Trophoblast cell (in vitro differentiated cells and primary cell): ENCODE results near the gene LRRC45.

Source experiments
- DNase-seq, 2 donors: peaks; one replicate each; pipeline ENCODE4 v3.0.0-alpha.2; 2016
- H2AFZ ChIP-seq: 2 replicates; pipeline ENCODE4 v1.6.1; 2013; ENCODE audit warnings: low read length, moderate library complexity, mild to moderate bottlenecking; ENCODE audit not compliant: insufficient read depth, poor library complexity
- H2AK5ac ChIP-seq: 2 replicates; pipeline ENCODE4 v1.6.1; 2013; ENCODE audit warnings: mild to moderate bottlenecking, low read length
- H2BK120ac ChIP-seq: 2 replicates; pipeline ENCODE4 v1.6.1; 2013; ENCODE audit warnings: low read length, mild to moderate bottlenecking, moderate library complexity; ENCODE audit not compliant: insufficient read depth, poor library complexity
- H2BK12ac ChIP-seq: 2 replicates; pipeline ENCODE4 v1.6.1; 2013; ENCODE audit warnings: mild to moderate bottlenecking, low read length, moderate library complexity
- H2BK5ac ChIP-seq: 2 replicates; pipeline ENCODE4 v1.6.1; 2013; ENCODE audit warnings: low read length, low read depth, moderate library complexity, mild to moderate bottlenecking; ENCODE audit not compliant: poor library complexity
- H3K14ac ChIP-seq: 2 replicates; pipeline ENCODE4 v1.6.1; 2013; ENCODE audit warnings: mild to moderate bottlenecking, low read length
- H3K18ac ChIP-seq: 2 replicates; pipeline ENCODE4 v1.6.1; 2013; ENCODE audit warnings: mild to moderate bottlenecking, low read length
- H3K23ac ChIP-seq: 2 replicates; pipeline ENCODE4 v1.6.1; 2013; ENCODE audit warnings: low read length
- H3K27ac ChIP-seq: 2 replicates; pipeline ENCODE4 v1.5.1; 2013; ENCODE audit warnings: low read depth, mild to moderate bottlenecking, inconsistent platforms, low read length, moderate library complexity
- H3K27me3 ChIP-seq: 2 replicates; pipeline ENCODE4 v1.6.1; 2013; ENCODE audit warnings: inconsistent platforms, mild to moderate bottlenecking, low read length, moderate library complexity; ENCODE audit not compliant: insufficient read depth
- H3K36me3 ChIP-seq, 2 experiments: 1 replicate in 1 of 2; 2 replicates in 1 of 2; pipeline ENCODE4 v1.6.1; 2013; ENCODE audit warnings: low read length in 2 of 2, mild to moderate bottlenecking in 2 of 2, moderate library complexity in 1 of 2; ENCODE audit not compliant: insufficient read depth in 2 of 2, control insufficient read depth in 1 of 2
- H3K4ac ChIP-seq: 2 replicates; pipeline ENCODE4 v1.6.1; 2013; ENCODE audit warnings: low read depth, mild to moderate bottlenecking, low read length, moderate library complexity
- H3K4me1 ChIP-seq, 2 experiments: 1 replicate in 1 of 2; 2 replicates in 1 of 2; pipeline ENCODE4 v1.6.1; 2013; ENCODE audit warnings: low read length in 2 of 2, mild to moderate bottlenecking in 2 of 2, moderate library complexity in 1 of 2; ENCODE audit not compliant: insufficient read depth in 2 of 2, control insufficient read depth in 1 of 2
- H3K4me2 ChIP-seq: 2 replicates; pipeline ENCODE4 v1.6.1; 2013; ENCODE audit warnings: inconsistent platforms, mild to moderate bottlenecking, low read length, moderate library complexity
- H3K4me3 ChIP-seq: 2 replicates; pipeline ENCODE4 v1.5.1; 2013; ENCODE audit warnings: mild to moderate bottlenecking, low read depth, low read length, inconsistent platforms
- H3K79me1 ChIP-seq: one replicate; pipeline ENCODE4 v1.6.1; 2013; ENCODE audit warnings: low read length
- H3K79me2 ChIP-seq: 2 replicates; pipeline ENCODE4 v1.6.1; 2013; ENCODE audit warnings: low read length, mild to moderate bottlenecking; ENCODE audit not compliant: control insufficient read depth, insufficient read depth, poor library complexity
- H3K9ac ChIP-seq: 2 replicates; pipeline ENCODE4 v1.6.1; 2013; ENCODE audit warnings: mild to moderate bottlenecking, low read length
- H3K9me3 ChIP-seq: 2 replicates; pipeline ENCODE4 v1.6.1; 2013; ENCODE audit warnings: low read depth, mild to moderate bottlenecking, control low read depth, inconsistent platforms, low read length; ENCODE audit not compliant: insufficient read depth
- H4K12ac ChIP-seq: 2 replicates; pipeline ENCODE4 v1.6.1; 2013; ENCODE audit warnings: low read depth, mild to moderate bottlenecking, low read length, moderate library complexity
- H4K8ac ChIP-seq: 2 replicates; pipeline ENCODE4 v1.6.1; 2013; ENCODE audit warnings: low read depth, mild to moderate bottlenecking, low read length, moderate library complexity
- H4K91ac ChIP-seq: one replicate; pipeline ENCODE4 v1.6.1; 2013; ENCODE audit warnings: low read depth, mild to moderate bottlenecking, low read length, moderate library complexity
- WGBS: extraction: QIAGEN DNeasy Blood & Tissue Kit; methylation state at CpG from one replicate; pipeline ENCODE4 v1.1.7; 2013; ENCODE audit warnings: missing lambda C conversion rate; ENCODE audit not compliant: insufficient read length, insufficient coverage; ENCODE audit errors: extremely low coverage; 5-methylcytosine and 5-hydroxymethylcytosine counted together

LRRC45 gene

GRCh38 chr17:82030470-82031302, 7.6 kb downstream of the LRRC45 start:
- WGBS: no CpG with 5 or more reads among the region's 94 CpGs
- Histone ChIP-seq H3K4ac (no peak overlapping the region), H4K8ac (peak overlapping the region; percentile 20)

GRCh38 chr17:82031303-82031884, 8.3 kb downstream of the LRRC45 start, which contains the start of gene RAC3:
TSS of gene RAC3 (plus strand) at chr17:82031678. CDS start at chr17:82031762, 84 bp downstream.
- H2BK120ac ChIP-seq: peak within 1 kb of the TSS; percentile 27
- peak within 1 kb of the TSS; percentile 9 for H3K27ac ChIP-seq
- H4K8ac ChIP-seq: peak within 1 kb of the TSS; percentile 20
- H3K79me1 ChIP-seq: peaks cover 5% of the 10 kb centered on the region
- peaks cover under 1 to 8% of the 10 kb centered on the region in 2 experiments for H3K4me1 ChIP-seq
- H3K4me3 ChIP-seq: peak within 1 kb of the TSS; percentile 68
- H3K27me3 ChIP-seq: no peaks in the 10 kb centered on the region
- peak within 1 kb of the TSS; percentile 36 for H3K18ac ChIP-seq
- H2BK5ac ChIP-seq: peak within 1 kb of the TSS; percentile 14
- no CpG with 5 or more reads among the region's 96 CpGs for whole genome bisulfite sequencing
- no peak within 1 kb of the TSS for H3K4ac ChIP-seq
- no peak within 1 kb of the TSS for H2AK5ac ChIP-seq
- peaks cover 5% of the 10 kb centered on the region for H3K9me3 ChIP-seq
- H4K12ac ChIP-seq: no peak within 1 kb of the TSS
- no peak within 1 kb of the TSS for H3K23ac ChIP-seq
- peak within 1 kb of the TSS; percentile 33 for H3K14ac ChIP-seq
- H3K4me2 ChIP-seq: peak within 1 kb of the TSS; percentile 89
- no peaks in the 10 kb centered on the region for H3K79me2 ChIP-seq
- peaks cover 8 to 16% of the 10 kb centered on the region in 2 experiments for H3K36me3 ChIP-seq
- H3K9ac ChIP-seq: peak within 1 kb of the TSS; percentile 17
- H2AFZ ChIP-seq: peak within 1 kb of the TSS; percentile 77
- H4K91ac ChIP-seq: peak within 1 kb of the TSS; percentile 60
- H2BK12ac ChIP-seq: no peak within 1 kb of the TSS
- peak in 1 of 2 donors; percentile 48 for DNase-seq

More at GRCh38 chr17:82030470-82031302, 7.6 kb downstream of the LRRC45 start:
- H3K79me1 ChIP-seq: peaks cover 5% of the 10 kb centered on the region
- H3K9ac ChIP-seq: peak overlapping the region; percentile 17
- no peak overlapping the region for H2AK5ac ChIP-seq
- H3K27ac ChIP-seq: peak overlapping the region; percentile 9
- peak overlapping the region; percentile 36 for H3K18ac ChIP-seq
- H3K4me2 ChIP-seq: peak overlapping the region; percentile 89
- no peaks in the 10 kb centered on the region for H3K79me2 ChIP-seq
- peak overlapping the region; percentile 77 for H2AFZ ChIP-seq
- H3K9me3 ChIP-seq: peaks cover 5% of the 10 kb centered on the region
- peak overlapping the region; percentile 27 for H2BK120ac ChIP-seq
- H3K4me3 ChIP-seq: peak overlapping the region; percentile 68
- H4K91ac ChIP-seq: peak overlapping the region; percentile 57
- H3K23ac ChIP-seq: no peak overlapping the region
- peak; percentile 85 to 93 for DNase-seq
- H4K12ac ChIP-seq: no peak overlapping the region
- no peak overlapping the region for H3K14ac ChIP-seq
- H3K27me3 ChIP-seq: no peaks in the 10 kb centered on the region
- peak overlapping the region; percentile 14 for H2BK5ac ChIP-seq
- peaks cover 0 to 6% of the 10 kb centered on the region in 2 experiments for H3K4me1 ChIP-seq
- no peak overlapping the region for H2BK12ac ChIP-seq
- H3K36me3 ChIP-seq: peaks cover 3 to 16% of the 10 kb centered on the region in 2 experiments

GRCh38 chr17:82031885-82032627, 9.0 kb downstream of the LRRC45 start:
- Histone ChIP-seq H2AFZ (peak overlapping the region; percentile 6), H3K79me2 (peaks cover 5% of the 10 kb centered on the region), H2AK5ac (no peak overlapping the region), H2BK120ac (no peak overlapping the region), H3K23ac (no peak overlapping the region), H3K14ac (peak overlapping the region; percentile 33), H3K18ac (peak overlapping the region; percentile 23), H3K4ac (no peak overlapping the region), H3K36me3 (peaks cover 8 to 16% of the 10 kb centered on the region in 2 experiments), H3K4me3 (peak overlapping the region; percentile 20), H2BK5ac (no peak overlapping the region), H4K8ac (peak overlapping the region; percentile 7), H3K4me1 (peaks cover 5 to 13% of the 10 kb centered on the region in 2 experiments), H3K27me3 (no peaks in the 10 kb centered on the region), H2BK12ac (no peak overlapping the region), H4K91ac (peak overlapping the region; percentile 60), H3K79me1 (peaks cover 9% of the 10 kb centered on the region), H3K9me3 (peaks cover 3% of the 10 kb centered on the region), H3K4me2 (peak overlapping the region; percentile 62), H3K9ac (no peak overlapping the region), H3K27ac (no peak overlapping the region), H4K12ac (no peak overlapping the region)
- WGBS: no CpG with 5 or more reads among the region's 59 CpGs
- peak in 1 of 2 donors; percentile 72 for DNase-seq
